Parathyroid adenoma (tissue), 2 donors: Measurements from ENCODE around the gene ARHGAP27.

ENCODE experiments used
- H2AFZ ChIP-seq: fragments of 300-600 bp; sonication (generic); one replicate; pipeline ENCODE4 v1.7.0; 2017; ENCODE audit warnings: antibody characterized with exemption, mild to moderate bottlenecking
- H3K27ac ChIP-seq: fragments of 300-600 bp; sonication (generic); one replicate; pipeline ENCODE4 v1.7.0; 2017
- H3K27me3 ChIP-seq: fragments of 300-600 bp; sonication (generic); one replicate; pipeline ENCODE4 v1.7.0; 2017; ENCODE audit warnings: low read length; ENCODE audit not compliant: control insufficient read depth, insufficient read depth
- H3K36me3 ChIP-seq: fragments of 300-600 bp; sonication (generic); one replicate; pipeline ENCODE4 v1.7.0; 2017; ENCODE audit warnings: low read length; ENCODE audit not compliant: control insufficient read depth, insufficient read depth
- H3K4me1 ChIP-seq: fragments of 300-600 bp; sonication (generic); one replicate; pipeline ENCODE4 v1.7.0; 2017; ENCODE audit warnings: control low read depth
- H3K4me2 ChIP-seq: fragments of 300-600 bp; sonication (generic); one replicate; pipeline ENCODE4 v1.7.0; 2017; ENCODE audit warnings: low read length
- H3K4me3 ChIP-seq: fragments of 300-600 bp; sonication (generic); one replicate; pipeline ENCODE4 v1.7.0; 2017; ENCODE audit warnings: low read depth, low read length
- H3K79me2 ChIP-seq: fragments of 300-600 bp; sonication (generic); one replicate; pipeline ENCODE4 v1.7.0; 2017; ENCODE audit warnings: control low read depth
- H3K9ac ChIP-seq: fragments of 300-600 bp; sonication (generic); one replicate; pipeline ENCODE4 v1.7.0; 2017; ENCODE audit warnings: mild to moderate bottlenecking
- H3K9me3 ChIP-seq: fragments of 300-600 bp; sonication (generic); one replicate; pipeline ENCODE4 v1.7.0; 2017; ENCODE audit warnings: low read length; ENCODE audit not compliant: control insufficient read depth
- TF ChIP-seq, protein P1 (sequence below): fragments of 300-600 bp; sonication (generic); IDR thresholded peaks from one replicate; pipeline ENCODE4 v1.7.0; 2017; ENCODE audit warnings: antibody characterized with exemption, mild to moderate bottlenecking
- donor health status: primary hyperparathyroidism.

The ARHGAP27 gene

DNA sequence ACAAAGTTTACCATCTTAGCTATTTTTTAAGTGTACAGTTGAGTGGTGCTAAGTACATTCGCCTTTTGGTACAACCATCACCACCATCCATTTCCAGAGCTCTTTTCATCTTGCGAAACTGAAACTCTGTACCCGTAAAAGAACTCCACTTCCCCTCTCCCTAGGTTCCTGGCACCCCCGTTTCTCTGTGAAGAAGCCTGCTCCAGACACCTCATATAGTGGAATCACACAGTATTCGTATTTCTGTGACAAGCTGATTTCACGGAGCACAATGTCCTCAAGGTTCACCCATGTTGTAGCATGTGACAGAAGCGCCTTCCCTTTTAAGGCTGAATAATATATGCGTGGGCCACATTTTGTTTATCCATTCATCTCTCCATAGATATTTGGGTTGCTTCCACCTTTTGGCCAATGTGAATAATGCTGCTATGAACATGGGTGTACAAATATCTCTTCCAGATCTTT lies 61.7 kb downstream of the ARHGAP27 start:
- Histone ChIP-seq H3K9ac (no peak overlapping the region), H3K9me3 (no peaks in the 10 kb centered on the region), H3K27ac (no peak overlapping the region), H3K4me3 (no peak overlapping the region), H3K36me3 (no peaks in the 10 kb centered on the region), H3K27me3 (no peaks in the 10 kb centered on the region), H3K4me2 (no peak overlapping the region), H2AFZ (peak overlapping the region; percentile 100), H3K79me2 (no peaks in the 10 kb centered on the region), H3K4me1 (peaks cover 12% of the 10 kb centered on the region)
- TF ChIP-seq, protein P1, sequence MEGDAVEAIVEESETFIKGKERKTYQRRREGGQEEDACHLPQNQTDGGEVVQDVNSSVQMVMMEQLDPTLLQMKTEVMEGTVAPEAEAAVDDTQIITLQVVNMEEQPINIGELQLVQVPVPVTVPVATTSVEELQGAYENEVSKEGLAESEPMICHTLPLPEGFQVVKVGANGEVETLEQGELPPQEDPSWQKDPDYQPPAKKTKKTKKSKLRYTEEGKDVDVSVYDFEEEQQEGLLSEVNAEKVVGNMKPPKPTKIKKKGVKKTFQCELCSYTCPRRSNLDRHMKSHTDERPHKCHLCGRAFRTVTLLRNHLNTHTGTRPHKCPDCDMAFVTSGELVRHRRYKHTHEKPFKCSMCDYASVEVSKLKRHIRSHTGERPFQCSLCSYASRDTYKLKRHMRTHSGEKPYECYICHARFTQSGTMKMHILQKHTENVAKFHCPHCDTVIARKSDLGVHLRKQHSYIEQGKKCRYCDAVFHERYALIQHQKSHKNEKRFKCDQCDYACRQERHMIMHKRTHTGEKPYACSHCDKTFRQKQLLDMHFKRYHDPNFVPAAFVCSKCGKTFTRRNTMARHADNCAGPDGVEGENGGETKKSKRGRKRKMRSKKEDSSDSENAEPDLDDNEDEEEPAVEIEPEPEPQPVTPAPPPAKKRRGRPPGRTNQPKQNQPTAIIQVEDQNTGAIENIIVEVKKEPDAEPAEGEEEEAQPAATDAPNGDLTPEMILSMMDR = no peak

DNA sequence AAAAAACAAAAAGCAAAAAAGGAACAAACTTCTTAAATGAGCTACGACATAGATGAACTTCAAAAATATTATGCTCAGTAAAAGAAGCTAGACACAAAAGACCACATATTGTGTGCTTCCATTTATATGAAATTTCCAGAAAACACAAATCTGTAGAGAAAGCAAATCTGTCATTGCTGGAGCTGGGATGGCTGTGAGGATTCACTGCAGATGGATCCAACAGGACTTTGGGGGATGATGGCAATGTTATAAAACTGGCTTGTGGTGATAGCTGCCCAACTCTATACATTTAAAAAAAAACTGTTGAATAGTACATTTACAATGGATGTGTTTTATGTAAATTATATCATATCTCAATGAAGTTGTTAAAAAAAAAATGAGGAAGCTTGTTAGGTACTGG lies 63.2 kb downstream of the ARHGAP27 start:
- Histone ChIP-seq H3K27ac (no peak overlapping the region), H3K9me3 (no peaks in the 10 kb centered on the region), H3K27me3 (no peaks in the 10 kb centered on the region), H3K79me2 (no peaks in the 10 kb centered on the region), H3K4me2 (no peak overlapping the region), H3K4me1 (peaks cover 12% of the 10 kb centered on the region), H3K4me3 (no peak overlapping the region), H3K36me3 (no peaks in the 10 kb centered on the region), H2AFZ (no peak overlapping the region), H3K9ac (no peak overlapping the region)
- TF ChIP-seq, protein P1 = no peak

DNA sequence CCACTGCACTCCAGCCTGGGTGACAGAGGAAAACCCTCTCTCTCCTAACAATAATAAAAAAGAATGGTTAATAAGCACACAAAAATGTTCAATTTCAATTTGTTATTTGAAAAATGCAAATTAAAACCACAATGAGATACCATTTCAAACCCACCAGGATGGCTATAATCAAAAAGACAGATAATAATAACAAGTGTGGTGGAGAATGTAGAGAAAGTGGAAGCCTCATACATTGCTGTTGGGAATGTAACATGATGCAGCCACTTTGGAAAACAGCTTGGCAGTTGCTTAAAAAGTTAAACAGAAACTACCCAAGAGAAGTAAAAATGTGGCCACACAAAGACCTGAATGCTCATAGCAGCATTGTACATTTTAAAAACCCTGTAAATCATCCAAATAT lies 64.0 kb downstream of the ARHGAP27 start:
- TF ChIP-seq, protein P1 = no peak
- Histone ChIP-seq H2AFZ (no peak overlapping the region), H3K4me2 (no peak overlapping the region), H3K27me3 (no peaks in the 10 kb centered on the region), H3K79me2 (no peaks in the 10 kb centered on the region), H3K9ac (no peak overlapping the region), H3K4me1 (peaks cover 12% of the 10 kb centered on the region), H3K4me3 (no peak overlapping the region), H3K27ac (no peak overlapping the region), H3K9me3 (no peaks in the 10 kb centered on the region), H3K36me3 (no peaks in the 10 kb centered on the region)

- Histone ChIP-seq H2AFZ (no peak overlapping the region), H3K9me3 (no peaks in the 10 kb centered on the region), H3K27ac (no peak overlapping the region), H3K4me1 (peaks cover 10% of the 10 kb centered on the region), H3K9ac (no peak overlapping the region), H3K27me3 (no peaks in the 10 kb centered on the region), H3K36me3 (no peaks in the 10 kb centered on the region), H3K79me2 (no peaks in the 10 kb centered on the region), H3K4me2 (no peak overlapping the region), H3K4me3 (no peak overlapping the region)
- TF ChIP-seq, protein P1 = no peak
Observed at GRCh38 chr17:45367216-45367615, 65.5 kb downstream of the ARHGAP27 start.

DNA sequence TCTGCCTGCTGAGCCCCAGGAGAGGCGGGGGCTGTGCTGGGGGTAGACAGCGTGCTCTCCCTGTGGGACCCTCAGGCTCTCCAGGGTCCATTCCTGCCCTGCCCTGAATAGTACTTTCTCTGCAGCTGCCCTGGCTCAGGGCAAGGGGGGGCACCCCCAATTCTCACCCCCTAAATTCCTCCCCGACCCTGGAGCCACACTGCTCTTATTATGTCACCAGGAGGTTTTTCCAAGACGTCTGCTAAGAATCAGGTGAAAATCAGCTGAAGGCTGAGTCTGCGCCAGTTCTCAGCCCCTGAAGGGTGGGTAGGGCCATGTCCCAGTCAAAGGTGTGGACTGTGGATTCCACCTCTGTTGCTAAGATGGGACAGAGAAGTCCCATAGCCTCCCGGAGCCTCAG lies 66.0 kb downstream of the ARHGAP27 start:
- Histone ChIP-seq H2AFZ (no peak overlapping the region), H3K9ac (no peak overlapping the region), H3K79me2 (no peaks in the 10 kb centered on the region), H3K4me2 (no peak overlapping the region), H3K4me3 (no peak overlapping the region), H3K27me3 (no peaks in the 10 kb centered on the region), H3K4me1 (peaks cover 5% of the 10 kb centered on the region), H3K36me3 (no peaks in the 10 kb centered on the region), H3K27ac (no peak overlapping the region), H3K9me3 (no peaks in the 10 kb centered on the region)
- TF ChIP-seq, protein P1 = no peak
